NK-92 treated with Interleukin-12 subunit alpha and Interleukin-12 subunit beta, amount 100 ng/mL, for 24 hours (cell line): ENCODE data around the gene ZFPM1.
A peak's percentile ranks its signal among the peaks of the same experiment; 100 is the strongest.

Experiments
- DNase-seq: peaks from one replicate; lab custom pipeline; 2025; lab: John Stamatoyannopoulos, UW

ZFPM1 gene

GRCh38 chr16:88434353-88434690, 18.8 kb upstream of the ZFPM1 start:
- DNase-seq, result no peak

DNA sequence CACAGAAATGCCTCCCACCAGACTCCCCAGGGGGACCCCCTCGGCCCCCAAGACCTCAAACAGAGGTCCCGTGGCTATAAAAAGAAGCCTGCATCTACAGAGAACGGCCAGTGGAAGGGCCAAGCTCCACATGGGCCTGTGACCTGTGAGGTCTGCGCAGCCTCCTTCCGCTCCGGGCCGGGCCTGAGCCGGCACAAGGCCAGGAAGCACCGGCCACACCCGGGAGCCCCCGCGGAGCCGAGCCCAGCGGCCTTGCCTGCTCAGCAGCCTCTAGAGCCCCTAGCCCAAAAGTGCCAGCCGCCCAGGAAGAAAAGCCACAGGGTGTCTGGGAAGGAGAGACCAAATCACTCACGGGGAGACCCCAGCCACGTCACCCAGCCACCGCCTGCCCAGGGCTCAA, 18.3 kb upstream of the ZFPM1 start:
- DNase-seq, result no peak

DNA sequence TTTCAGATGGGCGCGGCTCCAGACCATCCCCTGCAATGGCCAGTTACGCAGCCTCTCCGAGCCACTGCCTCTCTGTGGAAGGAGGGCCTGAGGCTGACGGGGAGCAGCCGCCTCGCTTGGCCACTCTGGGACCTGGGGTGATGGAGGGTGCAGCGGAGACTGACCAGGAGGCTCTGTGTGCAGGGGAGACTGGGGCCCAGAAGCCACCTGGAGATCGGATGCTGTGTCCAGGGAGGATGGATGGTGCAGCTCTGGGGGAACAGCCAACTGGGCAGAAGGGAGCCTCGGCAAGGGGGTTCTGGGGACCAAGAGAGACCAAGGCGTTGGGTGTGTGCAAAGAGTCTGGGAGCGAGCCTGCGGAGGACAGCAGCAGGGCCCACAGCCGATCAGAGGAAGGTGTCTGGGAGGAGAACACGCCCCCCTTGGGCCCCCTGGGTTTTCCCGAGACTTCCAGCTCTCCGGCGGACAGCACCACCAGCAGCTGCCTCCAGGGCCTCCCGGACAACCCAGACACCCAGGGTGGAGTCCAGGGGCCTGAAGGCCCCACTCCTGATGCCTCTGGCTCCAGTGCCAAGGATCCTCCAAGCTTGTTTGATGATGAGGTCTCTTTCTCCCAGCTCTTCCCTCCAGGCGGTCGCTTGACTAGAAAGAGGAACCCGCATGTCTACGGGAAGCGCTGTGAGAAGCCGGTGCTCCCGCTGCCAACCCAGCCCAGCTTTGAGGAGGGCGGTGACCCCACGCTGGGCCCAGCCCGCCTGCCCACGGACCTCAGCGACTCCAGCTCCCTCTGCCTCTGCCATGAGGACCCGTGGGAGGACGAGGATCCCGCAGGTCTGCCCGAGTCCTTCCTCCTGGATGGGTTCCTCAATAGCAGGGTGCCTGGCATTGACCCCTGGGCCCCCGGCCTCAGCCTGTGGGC, 17.4 kb upstream of the ZFPM1 start:
- no peak for DNase-seq

- no peak for DNase-seq
Measured at GRCh38 chr16:88436796-88437195, 16.3 kb upstream of the ZFPM1 start.

- no peak for DNase-seq
Measured at GRCh38 chr16:88437367-88437964, 15.6 kb upstream of the ZFPM1 start.

GRCh38 chr16:88438084-88438870, 14.8 kb upstream of the ZFPM1 start:
- DNase-seq, result no peak

DNA sequence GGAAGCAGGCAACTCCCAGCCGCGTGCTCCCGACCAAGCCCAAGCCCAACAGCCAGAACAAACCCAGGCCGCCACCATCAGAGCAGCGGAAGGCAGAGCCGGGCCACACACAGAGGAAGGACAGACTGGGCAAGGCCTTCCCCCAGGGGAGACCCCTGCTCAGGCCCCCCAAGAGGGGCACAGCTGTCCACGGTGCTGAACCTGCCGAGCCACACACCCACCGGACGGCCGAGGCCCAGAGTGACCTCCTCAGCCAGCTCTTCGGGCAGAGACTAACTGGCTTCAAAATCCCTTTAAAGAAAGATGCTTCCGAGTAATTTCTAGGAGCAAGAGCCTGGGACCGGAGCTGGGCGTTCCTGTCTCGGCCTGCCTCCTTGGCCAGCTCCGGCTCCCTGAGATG, 14.1 kb upstream of the ZFPM1 start:
- no peak for DNase-seq

- DNase-seq, result no peak
Measured at GRCh38 chr16:88439706-88440105, 13.4 kb upstream of the ZFPM1 start.

GRCh38 chr16:88440111-88440510, 13.0 kb upstream of the ZFPM1 start:
- DNase-seq, result no peak

- no peak for DNase-seq
Measured at GRCh38 chr16:88440686-88441405, 12.2 kb upstream of the ZFPM1 start.

DNA sequence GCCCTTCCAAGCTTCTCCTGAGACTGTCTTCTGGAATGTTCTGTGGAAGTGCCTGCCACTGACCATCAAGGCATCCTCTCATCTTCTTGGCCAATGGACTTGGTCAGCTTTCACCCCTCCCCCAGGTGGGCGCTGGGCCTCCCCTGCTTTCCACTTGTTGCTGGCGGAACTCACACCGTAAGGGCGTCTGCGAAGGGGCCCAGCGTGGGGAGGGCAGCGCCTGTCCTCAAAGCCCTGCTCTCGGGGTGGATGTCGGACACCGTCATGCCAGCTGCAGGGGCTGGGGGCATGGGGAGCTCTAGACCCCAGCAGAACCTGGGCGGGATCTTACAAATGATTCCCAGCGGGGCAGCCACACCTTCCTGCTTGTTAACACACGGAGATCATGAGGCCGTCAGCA, 11.6 kb upstream of the ZFPM1 start:
- DNase-seq, result no peak

DNA sequence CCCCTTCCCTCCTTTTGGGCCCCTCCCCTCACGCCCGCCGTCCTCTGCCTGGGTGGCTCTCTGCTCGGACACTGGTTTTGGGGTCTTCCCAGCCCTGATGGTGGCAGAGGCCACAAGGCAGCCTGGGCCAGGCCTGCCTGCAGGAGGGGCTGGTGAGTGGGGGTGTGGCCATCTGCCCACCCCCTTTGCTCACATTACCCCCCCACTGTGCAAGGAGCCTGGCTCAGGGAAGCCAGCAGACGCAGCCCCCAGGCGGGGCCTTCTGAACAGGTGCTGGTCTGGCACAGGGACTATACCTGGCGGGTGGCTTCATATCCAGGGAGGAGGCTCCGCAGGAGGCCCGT, 10.7 kb upstream of the ZFPM1 start:
- DNase-seq, result no peak

DNA sequence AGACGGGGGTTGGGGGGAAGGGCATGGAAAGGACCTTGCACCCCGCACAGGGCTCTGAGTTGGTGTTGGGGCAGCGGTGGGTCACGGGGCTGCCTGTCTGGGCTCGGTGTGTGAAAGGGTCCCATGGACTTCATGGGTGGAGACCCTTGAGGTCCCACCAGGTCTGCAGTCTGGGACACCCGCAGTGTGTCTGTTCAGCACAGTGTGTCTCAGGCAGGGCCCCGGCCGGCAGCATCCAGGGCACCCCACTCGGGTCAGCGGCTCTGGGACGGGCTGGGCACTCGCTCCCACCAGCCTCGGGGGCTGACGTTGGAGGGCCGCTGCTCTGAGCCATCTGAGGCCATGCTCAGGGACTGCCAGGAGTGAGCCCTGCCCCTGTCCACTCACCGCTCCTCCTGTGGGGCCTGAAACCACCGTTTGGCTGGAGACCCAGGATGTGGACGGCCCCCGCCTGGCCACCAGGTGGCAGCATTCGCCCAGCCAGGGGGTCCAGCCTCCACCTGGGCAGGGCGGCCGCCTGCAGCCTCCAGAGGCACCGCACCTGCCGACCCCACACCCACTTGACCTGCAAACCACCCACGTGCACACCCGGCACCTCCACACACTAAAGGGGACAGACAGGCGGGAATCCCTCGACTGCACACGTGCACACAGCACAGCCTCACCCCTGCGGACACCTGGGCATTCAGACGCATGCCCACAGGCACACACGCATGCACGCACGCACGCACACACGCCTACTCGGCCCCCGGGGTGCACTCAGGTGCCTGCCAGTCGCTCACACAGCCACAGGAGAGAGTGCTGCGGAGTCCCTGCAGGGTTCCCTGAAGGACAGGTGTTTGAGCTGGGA, 10.1 kb upstream of the ZFPM1 start:
- peak; percentile 31 for DNase-seq

GRCh38 chr16:88444826-88445582, 8.1 kb upstream of the ZFPM1 start:
- no peak for DNase-seq

DNA sequence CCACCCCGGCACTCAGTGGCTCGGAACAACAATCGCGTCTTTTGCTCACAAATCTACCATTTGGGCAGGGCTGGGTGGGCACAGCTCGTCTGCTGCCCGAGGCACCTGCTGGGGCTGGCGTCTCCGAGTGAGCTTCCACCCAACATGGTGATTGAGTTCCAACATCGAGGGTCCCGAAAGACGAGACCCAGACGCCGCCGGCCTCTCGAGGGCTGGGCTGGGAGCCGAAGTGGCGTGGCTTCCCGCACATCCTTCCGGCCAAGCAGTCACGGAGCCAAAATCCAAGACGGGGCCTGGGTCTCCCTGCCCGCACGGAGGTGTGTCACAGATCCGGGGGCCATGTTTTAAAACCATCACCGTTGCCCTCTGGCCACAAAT, 7.5 kb upstream of the ZFPM1 start:
- DNase-seq, result no peak

DNA sequence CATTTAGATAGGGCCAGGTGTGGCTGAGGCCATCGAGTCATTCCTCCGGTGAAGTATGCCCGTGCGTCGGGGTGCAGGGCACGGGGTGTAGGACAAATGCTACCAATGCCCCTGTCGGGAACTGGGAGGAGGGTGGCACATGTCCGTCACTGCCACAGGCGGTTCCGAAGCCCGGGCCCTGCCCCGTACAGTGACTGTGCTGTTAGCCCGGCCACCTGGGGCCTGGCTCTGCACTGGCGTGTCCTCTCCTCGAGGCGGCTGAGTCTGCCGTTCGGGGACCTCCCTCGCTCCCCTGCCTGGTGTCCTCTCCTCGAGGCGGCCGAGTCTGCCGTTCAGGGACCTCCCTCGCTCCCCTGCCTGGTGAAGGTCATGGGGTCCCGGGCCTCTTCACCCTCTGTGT, 7.0 kb upstream of the ZFPM1 start:
- DNase-seq, result no peak

DNA sequence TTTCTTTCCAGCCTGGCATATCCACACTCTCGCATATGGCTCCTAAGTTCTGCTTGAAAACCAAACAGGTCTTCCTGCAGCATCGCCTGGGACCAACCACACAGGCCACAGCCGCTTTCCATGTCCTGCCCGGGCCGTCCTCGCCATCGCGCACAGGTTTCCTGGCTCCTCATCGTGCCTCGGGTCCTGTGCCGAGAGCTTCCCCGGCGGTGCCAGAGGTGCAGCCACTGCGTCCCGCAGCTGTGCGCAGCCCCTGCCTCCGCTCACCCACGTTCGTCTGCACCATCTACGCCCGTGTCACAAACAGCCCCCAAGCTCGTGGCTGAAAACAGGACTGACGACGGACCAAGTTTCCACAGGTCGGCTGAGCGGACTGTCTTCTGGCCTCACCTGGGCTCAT, 6.3 kb upstream of the ZFPM1 start:
- DNase-seq, result no peak

DNA sequence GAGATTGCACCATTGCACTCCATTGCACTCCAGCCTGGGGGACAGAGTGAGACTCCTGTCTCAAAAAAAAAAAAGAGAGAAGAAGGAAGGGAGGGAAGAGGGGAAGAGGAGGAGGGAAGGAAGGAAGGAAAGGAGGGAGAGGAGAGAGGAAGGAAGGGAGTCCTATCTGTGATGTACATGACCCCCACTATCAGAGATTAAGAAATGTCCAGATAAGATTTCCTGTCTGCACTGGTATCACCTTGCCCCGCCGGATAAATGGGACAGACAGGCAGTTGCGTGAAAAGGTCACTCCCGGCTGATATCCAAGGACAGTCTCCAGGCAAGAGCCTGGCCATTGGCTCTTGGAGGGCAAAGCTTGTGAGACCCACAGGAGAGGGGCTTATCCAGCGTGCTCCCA, 5.2 kb upstream of the ZFPM1 start:
- no peak for DNase-seq

- no peak for DNase-seq
Measured at GRCh38 chr16:88448461-88449266, 4.4 kb upstream of the ZFPM1 start.

DNA sequence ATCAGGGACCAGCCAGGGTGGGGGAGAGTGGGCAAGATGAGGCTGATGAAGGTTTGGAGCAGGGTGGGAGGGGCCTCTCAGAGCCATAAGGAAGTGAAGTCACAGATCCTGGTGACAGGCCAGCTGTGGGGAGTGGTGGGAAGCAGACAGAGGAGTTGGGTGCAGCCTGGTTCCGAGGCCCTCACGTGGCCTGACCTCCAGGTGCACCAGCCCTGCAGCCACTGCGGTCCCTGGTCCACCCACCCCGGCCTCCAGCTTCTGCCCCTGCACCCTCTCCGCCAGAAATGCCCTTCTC, 3.9 kb upstream of the ZFPM1 start:
- no peak for DNase-seq
